HEK293 (cell line): ENCODE data around the gene RBFOX1.

Source experiments
- CTCF ChIA-PET: fragments of 350-600 bp; formaldehyde crosslinking; extraction: SDS; loops from one replicate; lab custom pipeline; 2021; ENCODE audit warnings: antibody characterized with exemption; lab: Yijun Ruan, JAX
- POLR2A ChIA-PET: fragments of 300-600 bp; formaldehyde crosslinking; extraction: SDS; loops from one replicate; lab custom pipeline; 2020; ENCODE audit warnings: antibody characterized with exemption, inconsistent platforms; lab: Yijun Ruan, JAX
- H3K27ac ChIP-seq: fragments of 200-500 bp; sonication (Bioruptor generic); 2 replicates; pipeline ENCODE4 v1.5.1; 2014; ENCODE audit warnings: low read depth, low read length, control low read depth, inconsistent platforms; ENCODE audit errors: extremely low read depth
- H3K36me3 ChIP-seq, 2 experiments: fragments of 200-500 bp in 1 of 2; sonication (Bioruptor generic) in 1 of 2; 1 replicate in 1 of 2; 2 replicates in 1 of 2; pipeline ENCODE4 v1.5.1; 2014 to 2017; ENCODE audit warnings: inconsistent platforms in 2 of 2, low read length in 2 of 2; ENCODE audit not compliant: control insufficient read depth in 2 of 2, insufficient read depth in 1 of 2
- H3K4me1 ChIP-seq: fragments of 200-500 bp; sonication (Bioruptor generic); 2 replicates; pipeline ENCODE4 v1.5.1; 2014; ENCODE audit warnings: mild to moderate bottlenecking, low read length, inconsistent platforms; ENCODE audit not compliant: control insufficient read depth, insufficient read depth
- H3K4me3 ChIP-seq: 2 replicates; pipeline ENCODE4 v1.5.1; 2011; ENCODE audit warnings: low read depth, mild to moderate bottlenecking, control low read depth, low read length, moderate library complexity
- H3K9me3 ChIP-seq: fragments of 200-500 bp; sonication (Bioruptor generic); 2 replicates; pipeline ENCODE4 v1.5.1; 2014; ENCODE audit warnings: low read depth, low read length, inconsistent platforms; ENCODE audit not compliant: control insufficient read depth, insufficient read depth
- RBAK ChIP-seq: fragments of 450-650 bp; formaldehyde crosslinking; IDR thresholded peaks from 2 replicates; pipeline ENCODE4 v1.5.1; 2016; ENCODE audit warnings: missing biosample characterization, missing genetic modification characterization
- SP3 ChIP-seq: fragments of 450-650 bp; formaldehyde crosslinking; IDR thresholded peaks from 2 replicates; pipeline ENCODE4 v1.5.1; 2016; ENCODE audit warnings: missing biosample characterization, missing genetic modification characterization
- ZBTB20 ChIP-seq: fragments of 450-650 bp; formaldehyde crosslinking; IDR thresholded peaks from 2 replicates; pipeline ENCODE4 v1.5.1; 2016; ENCODE audit warnings: missing biosample characterization, missing genetic modification characterization
- ZBTB44 ChIP-seq: fragments of 450-650 bp; IDR thresholded peaks from 2 replicates; pipeline ENCODE4 v1.5.1; 2018; ENCODE audit warnings: missing biosample characterization, mild to moderate bottlenecking, missing genetic modification characterization
- ZNF138 ChIP-seq: fragments of 450-650 bp; formaldehyde crosslinking; IDR thresholded peaks from 2 replicates; pipeline ENCODE4 v1.5.1; 2016; ENCODE audit warnings: missing biosample characterization, missing genetic modification characterization, borderline replicate concordance
- ZNF148 ChIP-seq: fragments of 450-650 bp; formaldehyde crosslinking; IDR thresholded peaks from 2 replicates; pipeline ENCODE4 v1.5.0; 2017; ENCODE audit warnings: missing biosample characterization, missing genetic modification characterization, borderline replicate concordance
- ZNF155 ChIP-seq: fragments of 450-650 bp; formaldehyde crosslinking; IDR thresholded peaks from 2 replicates; pipeline ENCODE4 v1.5.1; 2016; ENCODE audit warnings: missing biosample characterization, missing genetic modification characterization
- ZNF2 ChIP-seq: fragments of 450-650 bp; formaldehyde crosslinking; IDR thresholded peaks from 2 replicates; pipeline ENCODE4 v1.5.1; 2016; ENCODE audit warnings: missing biosample characterization, missing genetic modification characterization
- ZNF335 ChIP-seq: fragments of 450-650 bp; formaldehyde crosslinking; conservative IDR thresholded peaks from 2 replicates; pipeline ENCODE4 v1.5.1; 2016; ENCODE audit warnings: missing biosample characterization, missing genetic modification characterization
- ZNF362 ChIP-seq: fragments of 450-650 bp; formaldehyde crosslinking; IDR thresholded peaks from 2 replicates; pipeline ENCODE4 v1.5.1; 2016; ENCODE audit warnings: missing biosample characterization, missing genetic modification characterization
- ZNF488 ChIP-seq: fragments of 450-650 bp; formaldehyde crosslinking; IDR thresholded peaks from 2 replicates; pipeline ENCODE4 v1.5.1; 2016; ENCODE audit warnings: missing biosample characterization, missing genetic modification characterization
- ZNF548 ChIP-seq: fragments of 450-650 bp; formaldehyde crosslinking; IDR thresholded peaks from 2 replicates; pipeline ENCODE4 v1.5.1; 2016; ENCODE audit warnings: missing biosample characterization, missing genetic modification characterization
- ZNF549 ChIP-seq: fragments of 450-650 bp; IDR thresholded peaks from 2 replicates; pipeline ENCODE4 v1.5.1; 2018; ENCODE audit warnings: missing biosample characterization, missing genetic modification characterization, mild to moderate bottlenecking, inconsistent platforms, moderate library complexity
- ZNF560 ChIP-seq: fragments of 450-650 bp; formaldehyde crosslinking; IDR thresholded peaks from 2 replicates; pipeline ENCODE4 v1.5.1; 2017; ENCODE audit warnings: missing biosample characterization, missing genetic modification characterization, borderline replicate concordance
- ZNF664 ChIP-seq: fragments of 450-650 bp; formaldehyde crosslinking; IDR thresholded peaks from 2 replicates; pipeline ENCODE4 v1.5.1; 2016; ENCODE audit warnings: missing biosample characterization, missing genetic modification characterization
- ZNF747 ChIP-seq: fragments of 450-650 bp; formaldehyde crosslinking; IDR thresholded peaks from 2 replicates; pipeline ENCODE4 v1.5.1; 2016; ENCODE audit warnings: missing biosample characterization, missing genetic modification characterization
- ZSCAN16 ChIP-seq: fragments of 450-650 bp; formaldehyde crosslinking; IDR thresholded peaks from 2 replicates; pipeline ENCODE4 v1.5.1; 2016; ENCODE audit warnings: missing biosample characterization, missing genetic modification characterization
- ZSCAN23 ChIP-seq: fragments of 450-650 bp; formaldehyde crosslinking; IDR thresholded peaks from 2 replicates; pipeline ENCODE4 v1.5.1; 2016; ENCODE audit warnings: missing biosample characterization, missing genetic modification characterization
- TF ChIP-seq, protein P1 (sequence below): fragments of 450-650 bp; formaldehyde crosslinking; IDR thresholded peaks from 2 replicates; pipeline ENCODE4 v1.5.1; 2016; ENCODE audit warnings: missing biosample characterization, missing genetic modification characterization

The RBFOX1 gene

DNA sequence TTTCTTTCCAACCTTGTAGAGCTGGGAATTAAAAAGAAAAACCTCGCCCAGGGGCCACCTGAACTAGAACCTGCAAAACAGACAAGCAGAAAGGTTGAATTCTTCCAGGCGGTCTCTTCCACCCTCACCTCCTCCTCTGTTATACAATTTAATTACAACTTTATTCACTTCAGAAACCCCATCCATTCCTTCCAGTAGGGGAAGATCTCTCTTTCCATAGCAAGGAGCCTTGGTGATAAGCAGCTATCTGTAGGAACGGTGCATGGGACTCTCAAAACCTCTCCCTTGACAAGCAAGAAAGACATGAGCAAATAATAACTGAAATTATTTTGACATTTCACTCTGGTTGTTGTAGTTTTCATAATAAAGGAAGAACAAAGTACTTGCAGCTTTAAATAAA lies 176.0 kb downstream of the RBFOX1 start:
- Histone ChIP-seq H3K36me3 (no peaks in the 10 kb centered on the region), H3K4me1 (no peaks in the 10 kb centered on the region), H3K27ac (no peak overlapping the region), H3K4me3 (no peak overlapping the region), H3K9me3 (no peaks in the 10 kb centered on the region; the same call in 1 of the 2 replicates)
- ChIA-PET CTCF (interaction anchor here (0.6 to 0.7 kb wide), 2 partner anchors 477 to 630 kb away, joined by 3 to 4 read pairs; no protein-coding TSS in a partner anchor), POLR2A (no interaction called here)
- no peak for TF ChIP-seq ZNF488 (tag by site-specific recombination)
- TF ChIP-seq ZNF548, result no peak
- TF ChIP-seq ZNF664 (tag by site-specific recombination), result no peak
- no peak for TF ChIP-seq ZNF747 (tag by site-specific recombination)
- no peak for TF ChIP-seq ZNF335 (tag by site-specific recombination)
- TF ChIP-seq ZNF155 (tag by site-specific recombination), result no peak
- no peak for TF ChIP-seq ZBTB44 (tag by site-specific recombination)
- TF ChIP-seq ZNF560 (tag by site-specific recombination), result no peak
- TF ChIP-seq RBAK, result no peak
- no peak for TF ChIP-seq ZNF549 (tag by site-specific recombination)
- no peak for TF ChIP-seq ZNF2 (tag by site-specific recombination)
- no peak for TF ChIP-seq ZNF362 (tag by site-specific recombination)
- no peak for TF ChIP-seq ZSCAN23 (tag by site-specific recombination)
- no peak for TF ChIP-seq SP3 (tag by site-specific recombination)
- TF ChIP-seq ZBTB20 (tag by site-specific recombination), result no peak
- TF ChIP-seq ZNF148 (tag by site-specific recombination), result no peak
- no peak for TF ChIP-seq ZSCAN16 (tag by site-specific recombination)
- no peak for TF ChIP-seq ZNF138 (tag by site-specific recombination)
- TF ChIP-seq, protein P1, sequence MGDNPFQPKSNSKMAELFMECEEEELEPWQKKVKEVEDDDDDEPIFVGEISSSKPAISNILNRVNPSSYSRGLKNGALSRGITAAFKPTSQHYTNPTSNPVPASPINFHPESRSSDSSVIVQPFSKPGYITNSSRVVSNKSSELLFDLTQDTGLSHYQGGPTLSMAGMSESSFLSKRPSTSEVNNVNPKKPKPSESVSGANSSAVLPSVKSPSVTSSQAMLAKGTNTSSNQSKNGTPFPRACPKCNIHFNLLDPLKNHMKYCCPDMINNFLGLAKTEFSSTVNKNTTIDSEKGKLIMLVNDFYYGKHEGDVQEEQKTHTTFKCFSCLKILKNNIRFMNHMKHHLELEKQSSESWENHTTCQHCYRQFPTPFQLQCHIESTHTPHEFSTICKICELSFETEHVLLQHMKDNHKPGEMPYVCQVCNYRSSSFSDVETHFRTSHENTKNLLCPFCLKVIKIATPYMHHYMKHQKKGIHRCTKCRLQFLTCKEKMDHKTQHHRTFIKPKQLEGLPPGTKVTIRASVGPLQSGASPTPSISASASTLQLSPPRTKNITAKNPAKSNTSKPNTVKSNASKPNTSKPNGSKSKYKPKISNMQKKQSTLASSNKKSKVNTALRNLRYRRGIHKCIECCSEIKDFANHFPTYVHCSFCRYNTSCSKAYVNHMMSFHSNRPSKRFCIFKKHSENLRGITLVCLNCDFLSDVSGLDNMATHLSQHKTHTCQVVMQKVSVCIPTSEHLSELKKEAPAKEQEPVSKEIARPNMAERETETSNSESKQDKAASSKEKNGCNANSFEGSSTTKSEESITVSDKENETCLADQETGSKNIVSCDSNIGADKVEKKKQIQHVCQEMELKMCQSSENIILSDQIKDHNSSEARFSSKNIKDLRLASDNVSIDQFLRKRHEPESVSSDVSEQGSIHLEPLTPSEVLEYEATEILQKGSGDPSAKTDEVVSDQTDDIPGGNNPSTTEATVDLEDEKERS (tag by site-specific recombination), result no peak
